ENCODE data around the gene RIMBP2.

Gene RIMBP2

GRCh38 chr12:130384234-130384633 lies 331.9 kb downstream of the RIMBP2 start:
- no peaks in the 10 kb centered on the region for H3K9me3 ChIP-seq (ENCODE audit: control insufficient read depth, low read length)
- no peak overlapping the region for H3K27ac ChIP-seq (ENCODE audit: insufficient read depth, low read length, poor library complexity, severe bottlenecking)
- no peak overlapping the region for H3K4me3 ChIP-seq (ENCODE audit: insufficient read depth, low read depth, low read length, poor library complexity, severe bottlenecking)
- H3K27me3 ChIP-seq (replicated peaks; ENCODE audit: control insufficient read depth, insufficient read depth, low read length, poor library complexity, severe bottlenecking), result no peaks in the 10 kb centered on the region
- H3K4me1 ChIP-seq (ENCODE audit: control insufficient read depth, insufficient read depth, low read length, poor library complexity, severe bottlenecking), result no peaks in the 10 kb centered on the region
- H3K36me3 ChIP-seq (ENCODE audit: control insufficient read depth, insufficient read depth, low read length), result no peaks in the 10 kb centered on the region
- DNase-seq, result no peak

DNA sequence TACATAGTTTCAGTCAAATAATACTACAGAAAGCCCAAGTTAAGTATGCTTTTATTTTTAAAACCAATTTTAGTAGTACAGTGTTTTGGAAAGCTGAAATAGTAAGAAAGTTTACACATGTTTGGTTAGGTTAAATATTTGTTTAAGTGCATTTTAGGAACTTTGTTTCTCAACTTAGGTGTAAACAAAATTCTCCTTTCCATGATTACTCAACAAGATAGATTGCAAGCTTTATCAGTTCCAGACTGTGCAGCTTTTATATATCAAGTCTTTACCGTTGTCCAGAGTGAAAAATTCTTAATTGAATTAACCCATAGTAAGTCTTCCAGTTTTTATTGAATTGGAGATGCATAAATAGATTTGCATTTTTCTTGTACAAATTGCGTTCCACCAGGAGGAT lies 333.3 kb downstream of the RIMBP2 start:
- Histone ChIP-seq H3K27ac (ENCODE audit: insufficient read depth, low read length, poor library complexity, severe bottlenecking) (no peak overlapping the region), H3K4me1 (ENCODE audit: control insufficient read depth, insufficient read depth, low read length, poor library complexity, severe bottlenecking) (no peaks in the 10 kb centered on the region), H3K36me3 (ENCODE audit: control insufficient read depth, insufficient read depth, low read length) (no peaks in the 10 kb centered on the region), H3K4me3 (ENCODE audit: insufficient read depth, low read depth, low read length, poor library complexity, severe bottlenecking) (no peak overlapping the region), H3K27me3 (replicated peaks; ENCODE audit: control insufficient read depth, insufficient read depth, low read length, poor library complexity, severe bottlenecking) (no peaks in the 10 kb centered on the region), H3K9me3 (ENCODE audit: control insufficient read depth, low read length) (no peaks in the 10 kb centered on the region)
- no peak for DNase-seq

GRCh38 chr12:130375296-130376287 lies 340.5 kb downstream of the RIMBP2 start:
- no peak for DNase-seq
- Histone ChIP-seq H3K36me3 (ENCODE audit: control insufficient read depth, insufficient read depth, low read length) (no peaks in the 10 kb centered on the region), H3K4me1 (ENCODE audit: control insufficient read depth, insufficient read depth, low read length, poor library complexity, severe bottlenecking) (no peaks in the 10 kb centered on the region), H3K9me3 (ENCODE audit: control insufficient read depth, low read length) (no peaks in the 10 kb centered on the region), H3K27me3 (replicated peaks; ENCODE audit: control insufficient read depth, insufficient read depth, low read length, poor library complexity, severe bottlenecking) (no peaks in the 10 kb centered on the region), H3K4me3 (ENCODE audit: insufficient read depth, low read depth, low read length, poor library complexity, severe bottlenecking) (no peak overlapping the region), H3K27ac (ENCODE audit: insufficient read depth, low read length, poor library complexity, severe bottlenecking) (no peak overlapping the region)

DNA sequence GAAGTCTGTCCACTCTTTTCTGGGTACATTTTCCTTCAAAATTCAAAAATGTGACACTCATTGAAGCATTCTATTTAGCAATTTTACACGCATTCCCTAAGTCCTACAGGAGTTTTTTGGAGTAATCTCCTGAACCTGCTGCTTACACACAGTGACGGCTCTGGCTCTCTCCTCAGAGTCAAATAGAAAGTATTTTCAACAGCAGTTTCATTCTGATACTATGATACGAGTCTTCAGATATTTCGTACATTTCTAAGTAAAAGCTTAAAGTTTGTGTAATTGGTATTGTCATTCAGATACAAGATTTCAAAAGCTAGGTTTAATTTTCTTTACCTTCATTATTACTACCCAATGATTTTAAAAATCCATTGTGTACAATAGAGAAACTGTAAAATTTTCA lies 342.0 kb downstream of the RIMBP2 start:
- Histone ChIP-seq H3K36me3 (ENCODE audit: control insufficient read depth, insufficient read depth, low read length) (no peaks in the 10 kb centered on the region), H3K4me3 (ENCODE audit: insufficient read depth, low read depth, low read length, poor library complexity, severe bottlenecking) (no peak overlapping the region), H3K9me3 (ENCODE audit: control insufficient read depth, low read length) (no peaks in the 10 kb centered on the region), H3K4me1 (ENCODE audit: control insufficient read depth, insufficient read depth, low read length, poor library complexity, severe bottlenecking) (no peaks in the 10 kb centered on the region), H3K27ac (ENCODE audit: insufficient read depth, low read length, poor library complexity, severe bottlenecking) (no peak overlapping the region), H3K27me3 (replicated peaks; ENCODE audit: control insufficient read depth, insufficient read depth, low read length, poor library complexity, severe bottlenecking) (no peaks in the 10 kb centered on the region)
- DNase-seq, result no peak

DNA sequence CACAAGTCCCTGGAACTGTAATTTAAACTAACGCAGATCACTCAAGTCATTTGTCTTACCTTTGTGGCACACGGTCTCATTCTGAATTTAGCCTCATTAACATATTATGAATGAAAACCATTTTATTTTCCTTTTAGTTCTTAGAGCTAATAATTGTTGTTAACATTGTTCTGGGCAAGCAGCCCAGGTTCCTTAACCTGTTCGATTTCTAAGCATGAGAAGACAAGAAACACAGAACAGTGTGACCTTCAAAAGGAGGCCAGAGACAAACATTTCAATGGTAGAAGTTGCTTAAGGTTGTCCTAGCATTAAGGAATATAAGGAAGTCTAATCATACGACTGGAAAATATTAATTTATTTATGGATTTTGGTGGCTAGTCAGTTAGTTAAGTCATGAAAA lies 343.2 kb downstream of the RIMBP2 start:
- Histone ChIP-seq H3K4me1 (ENCODE audit: control insufficient read depth, insufficient read depth, low read length, poor library complexity, severe bottlenecking) (no peaks in the 10 kb centered on the region), H3K27me3 (replicated peaks; ENCODE audit: control insufficient read depth, insufficient read depth, low read length, poor library complexity, severe bottlenecking) (no peaks in the 10 kb centered on the region), H3K9me3 (ENCODE audit: control insufficient read depth, low read length) (no peaks in the 10 kb centered on the region), H3K27ac (ENCODE audit: insufficient read depth, low read length, poor library complexity, severe bottlenecking) (no peak overlapping the region), H3K4me3 (ENCODE audit: insufficient read depth, low read depth, low read length, poor library complexity, severe bottlenecking) (no peak overlapping the region), H3K36me3 (ENCODE audit: control insufficient read depth, insufficient read depth, low read length) (no peaks in the 10 kb centered on the region)
- DNase-seq, result no peak

DNA sequence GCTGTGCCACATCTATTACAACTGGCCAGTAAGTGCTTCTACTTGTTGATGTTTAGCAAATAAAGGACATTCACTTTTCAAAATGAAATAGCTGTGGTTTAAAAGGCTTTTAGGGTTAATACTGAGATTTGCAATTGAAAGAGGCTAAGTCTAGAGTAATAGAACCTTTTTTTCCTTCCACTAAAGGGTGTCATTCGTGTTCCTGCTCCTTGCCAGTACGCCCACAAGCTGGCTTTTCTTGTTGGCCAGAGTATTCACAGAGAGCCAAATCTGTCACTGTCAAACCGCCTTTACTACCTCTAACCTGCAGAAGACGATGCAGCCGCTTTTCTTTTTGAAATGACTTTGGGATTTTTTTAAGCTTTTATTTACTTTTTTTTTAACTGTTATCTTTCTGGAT lies 344.8 kb downstream of the RIMBP2 start:
- Histone ChIP-seq H3K9me3 (ENCODE audit: control insufficient read depth, low read length) (no peaks in the 10 kb centered on the region), H3K4me1 (ENCODE audit: control insufficient read depth, insufficient read depth, low read length, poor library complexity, severe bottlenecking) (no peaks in the 10 kb centered on the region), H3K27me3 (replicated peaks; ENCODE audit: control insufficient read depth, insufficient read depth, low read length, poor library complexity, severe bottlenecking) (no peaks in the 10 kb centered on the region), H3K27ac (ENCODE audit: insufficient read depth, low read length, poor library complexity, severe bottlenecking) (no peak overlapping the region), H3K36me3 (ENCODE audit: control insufficient read depth, insufficient read depth, low read length) (no peaks in the 10 kb centered on the region), H3K4me3 (ENCODE audit: insufficient read depth, low read depth, low read length, poor library complexity, severe bottlenecking) (no peak overlapping the region)
- no peak for DNase-seq

DNA sequence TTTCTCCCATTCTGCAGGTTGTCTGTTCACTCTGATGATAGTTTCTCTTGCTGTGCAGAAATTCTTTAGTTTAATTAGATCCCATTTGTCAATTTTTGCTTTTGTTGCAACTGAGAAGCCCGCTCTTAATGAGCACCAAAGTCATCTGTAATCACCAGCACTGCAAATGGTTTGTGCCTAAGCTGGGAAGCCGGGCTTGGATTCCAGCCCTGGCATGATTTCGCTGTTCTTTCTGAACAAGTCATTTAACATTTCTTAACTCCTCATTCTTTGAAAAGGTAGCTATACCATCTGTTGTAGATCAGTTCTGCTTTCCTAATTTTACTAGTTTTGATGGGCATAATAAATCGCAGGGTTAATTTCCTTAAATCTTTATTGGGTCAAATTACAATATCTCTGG lies 346.3 kb downstream of the RIMBP2 start:
- Histone ChIP-seq H3K4me1 (ENCODE audit: control insufficient read depth, insufficient read depth, low read length, poor library complexity, severe bottlenecking) (no peaks in the 10 kb centered on the region), H3K9me3 (ENCODE audit: control insufficient read depth, low read length) (no peaks in the 10 kb centered on the region), H3K4me3 (ENCODE audit: insufficient read depth, low read depth, low read length, poor library complexity, severe bottlenecking) (no peak overlapping the region), H3K27ac (ENCODE audit: insufficient read depth, low read length, poor library complexity, severe bottlenecking) (no peak overlapping the region), H3K27me3 (replicated peaks; ENCODE audit: control insufficient read depth, insufficient read depth, low read length, poor library complexity, severe bottlenecking) (no peaks in the 10 kb centered on the region), H3K36me3 (ENCODE audit: control insufficient read depth, insufficient read depth, low read length) (no peaks in the 10 kb centered on the region)
- no peak for DNase-seq

GRCh38 chr12:130367523-130367922 lies 348.6 kb downstream of the RIMBP2 start:
- H3K4me3 ChIP-seq (ENCODE audit: insufficient read depth, low read depth, low read length, poor library complexity, severe bottlenecking), result no peak overlapping the region

GRCh38 chr12:130367003-130367402 lies 349.1 kb downstream of the RIMBP2 start:
- Histone ChIP-seq H3K9me3 (ENCODE audit: control insufficient read depth, low read length) (no peaks in the 10 kb centered on the region), H3K4me3 (ENCODE audit: insufficient read depth, low read depth, low read length, poor library complexity, severe bottlenecking) (no peak overlapping the region), H3K27ac (ENCODE audit: insufficient read depth, low read length, poor library complexity, severe bottlenecking) (no peak overlapping the region), H3K4me1 (ENCODE audit: control insufficient read depth, insufficient read depth, low read length, poor library complexity, severe bottlenecking) (no peaks in the 10 kb centered on the region), H3K27me3 (replicated peaks; ENCODE audit: control insufficient read depth, insufficient read depth, low read length, poor library complexity, severe bottlenecking) (no peaks in the 10 kb centered on the region), H3K36me3 (ENCODE audit: control insufficient read depth, insufficient read depth, low read length) (no peaks in the 10 kb centered on the region)
- DNase-seq, result no peak

More at GRCh38 chr12:130367523-130367922, 348.6 kb downstream of the RIMBP2 start:
- Histone ChIP-seq H3K9me3 (ENCODE audit: control insufficient read depth, low read length) (no peaks in the 10 kb centered on the region), H3K4me1 (ENCODE audit: control insufficient read depth, insufficient read depth, low read length, poor library complexity, severe bottlenecking) (no peaks in the 10 kb centered on the region), H3K27me3 (replicated peaks; ENCODE audit: control insufficient read depth, insufficient read depth, low read length, poor library complexity, severe bottlenecking) (no peaks in the 10 kb centered on the region), H3K27ac (ENCODE audit: insufficient read depth, low read length, poor library complexity, severe bottlenecking) (no peak overlapping the region), H3K36me3 (ENCODE audit: control insufficient read depth, insufficient read depth, low read length) (no peaks in the 10 kb centered on the region)
- DNase-seq, result no peak

DNA sequence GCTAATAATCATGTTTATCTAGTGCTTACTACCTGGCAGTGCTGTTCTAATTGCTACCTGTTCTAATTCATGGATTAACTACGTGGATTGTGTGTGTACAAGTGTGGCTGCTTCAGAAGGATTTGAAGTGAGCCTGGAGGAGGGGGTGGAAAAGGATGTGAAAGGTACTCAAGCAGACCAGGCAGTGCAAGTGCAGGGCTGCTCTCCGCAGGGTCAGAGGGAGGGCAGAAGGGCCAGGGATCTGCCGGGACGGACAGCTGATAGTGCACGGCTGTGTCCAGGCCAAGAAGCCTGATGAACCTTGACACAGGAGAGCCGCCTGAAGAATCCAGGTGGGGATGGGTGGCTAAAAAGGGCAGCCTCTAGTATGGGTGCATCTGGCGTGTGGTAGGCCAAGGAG lies 349.9 kb downstream of the RIMBP2 start:
- Histone ChIP-seq H3K9me3 (ENCODE audit: control insufficient read depth, low read length) (no peaks in the 10 kb centered on the region), H3K4me3 (ENCODE audit: insufficient read depth, low read depth, low read length, poor library complexity, severe bottlenecking) (no peak overlapping the region), H3K27ac (ENCODE audit: insufficient read depth, low read length, poor library complexity, severe bottlenecking) (no peak overlapping the region), H3K4me1 (ENCODE audit: control insufficient read depth, insufficient read depth, low read length, poor library complexity, severe bottlenecking) (no peaks in the 10 kb centered on the region), H3K27me3 (replicated peaks; ENCODE audit: control insufficient read depth, insufficient read depth, low read length, poor library complexity, severe bottlenecking) (no peaks in the 10 kb centered on the region), H3K36me3 (ENCODE audit: control insufficient read depth, insufficient read depth, low read length) (no peaks in the 10 kb centered on the region)
- DNase-seq, result no peak
